Panc1 (cell line): ENCODE results near the gene RNF186. TPM values are rescaled to one million over a fixed set of nuclear protein-coding genes. Genes with fewer than 3 reads are reported as not detected.

Experiments
- ATAC-seq: fragments of 200-7000 bp; cut with Tn5 transposase; 2 replicates; pipeline ENCODE4 v1.9.1; 2020; ENCODE audit warnings: mild to moderate bottlenecking, moderate library complexity
- BruUV-seq: library from RNA; stranded (reverse); fragments of 400-500 nt; replicated peaks from 2 replicates; lab custom pipeline; 2021; lab: Mats Ljungman, UMichigan
- CTCF ChIA-PET: fragments of 300-600 bp; sonication (Branson Sonifier 250); formaldehyde crosslinking; loops from one replicate; lab custom pipeline; 2022; ENCODE audit warnings: antibody characterized with exemption; lab: Charles Lee
- POLR2A ChIA-PET: fragments of 300-600 bp; sonication (Branson Sonifier 250); formaldehyde crosslinking; loops from one replicate; lab custom pipeline; 2022; ENCODE audit warnings: antibody characterized with exemption; lab: Charles Lee
- DNase-seq: peaks from one replicate; pipeline ENCODE4 v3.0.0-alpha.2; 2010; ENCODE audit warnings: low read depth, low spot score
- H3K27ac ChIP-seq: 2 replicates; pipeline ENCODE4 v1.5.1; 2011; ENCODE audit warnings: mild to moderate bottlenecking, low read length, inconsistent platforms
- H3K27me3 ChIP-seq: fragments of 200-500 bp; sonication (Bioruptor generic); 2 replicates; pipeline ENCODE4 v1.6.0; 2014; ENCODE audit warnings: low read length, inconsistent platforms; ENCODE audit not compliant: control insufficient read depth, insufficient read depth
- H3K36me3 ChIP-seq: fragments of 200-500 bp; sonication (Bioruptor generic); 2 replicates; pipeline ENCODE4 v1.5.1; 2014; ENCODE audit warnings: inconsistent platforms, mild to moderate bottlenecking, low read length, moderate library complexity; ENCODE audit not compliant: control insufficient read depth, insufficient read depth
- H3K4me1 ChIP-seq: 2 replicates; pipeline ENCODE4 v1.5.1; 2011; ENCODE audit warnings: inconsistent platforms, mild to moderate bottlenecking, low read length, moderate library complexity; ENCODE audit not compliant: control insufficient read depth, insufficient read depth
- H3K4me3 ChIP-seq, 2 experiments: 2 replicates each; pipeline ENCODE4 v1.5.1; 2011 to 2012; ENCODE audit warnings: low read depth in 2 of 2, low read length in 2 of 2, mild to moderate bottlenecking in 2 of 2, inconsistent platforms in 1 of 2, moderate library complexity in 1 of 2
- H3K9me3 ChIP-seq: fragments of 200-500 bp; sonication (Bioruptor generic); 2 replicates; pipeline ENCODE4 v1.5.1; 2014; ENCODE audit warnings: low read depth, mild to moderate bottlenecking, inconsistent platforms, low read length, moderate library complexity; ENCODE audit not compliant: control insufficient read depth, insufficient read depth
- POLR2AphosphoS5 ChIP-seq: IDR thresholded peaks from 2 replicates; pipeline ENCODE4 v1.6.1; 2012; ENCODE audit warnings: mild to moderate bottlenecking, low read depth, low read length, moderate library complexity
- SIN3A ChIP-seq: IDR thresholded peaks from 2 replicates; pipeline ENCODE4 v1.6.1; 2012; ENCODE audit warnings: low read depth, mild to moderate bottlenecking, low read length, moderate library complexity, borderline replicate concordance; ENCODE audit not compliant: insufficient read depth
- TCF7L2 ChIP-seq: IDR thresholded peaks from 2 replicates; pipeline ENCODE4 v1.6.1; 2011; ENCODE audit warnings: mild to moderate bottlenecking, low read depth, low read length, inconsistent platforms
- in situ Hi-C: cut with HindIII; loops from 2 replicates; pipeline ENCODE4 v1.10.0; 2016; ENCODE audit warnings: low sequenced_read_pairs, low pct_unique_long_range_greater_than_20kb
- intact Hi-C: fragments of 100-400 bp; cut with micrococcal nuclease; formaldehyde crosslinking; loops from one replicate; pipeline ENCODE4 v1.10.0; 2022; ENCODE audit not compliant: unreplicated experiment
- total RNA-seq: library from RNA; stranded (reverse); gene quantifications from one replicate; pipeline ENCODE4 v1.2.1, GENCODE V29; 2021; ENCODE audit not compliant: unreplicated experiment
- TF ChIP-seq, protein P1 (sequence below), 2 experiments: IDR thresholded peaks; 2 replicates each; pipeline ENCODE4 v1.6.1; 2011 to 2012; ENCODE audit warnings: low read depth in 2 of 2, control low read depth in 1 of 2, low read length in 1 of 2, mild to moderate bottlenecking in 1 of 2, moderate library complexity in 1 of 2; ENCODE audit not compliant: insufficient read depth in 1 of 2
- TF ChIP-seq, protein P2 (sequence below): fragments of 450-650 bp; IDR thresholded peaks from 2 replicates; pipeline ENCODE4 v1.5.1; 2017; ENCODE audit warnings: mild to moderate bottlenecking

Gene RNF186
- total RNA-seq, 1 experiment from 2014 or later: not detected

DNA sequence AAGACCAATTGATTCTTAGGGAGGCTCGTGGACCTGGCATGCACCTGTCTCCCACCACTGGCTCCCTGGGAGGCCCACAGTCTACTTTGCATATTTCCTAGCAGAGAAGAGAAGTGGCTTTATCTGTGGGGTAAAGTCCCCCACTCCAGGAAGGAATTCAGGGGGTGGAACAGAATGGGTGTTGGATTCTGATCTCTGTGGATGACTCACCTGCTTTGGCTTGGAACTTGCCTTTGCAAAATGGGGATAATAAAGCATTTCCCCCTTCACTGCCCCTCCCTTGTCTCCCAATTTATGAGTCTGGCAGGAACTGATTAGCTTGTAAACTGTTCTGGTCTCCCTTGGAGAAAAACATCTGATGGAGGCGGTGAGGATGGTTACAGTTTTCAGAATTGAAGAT lies 46.0 kb upstream of the RNF186 start:
- intact Hi-C loops (no loop called here), in situ Hi-C loops (no loop called here)
- POLR2A ChIA-PET: no interaction called here
- no peak for DNase-seq
- Histone ChIP-seq H3K9me3 (peaks cover 3% of the 10 kb centered on the region; the same call in 1 of the 2 replicates), H3K4me3 (no peak overlapping the region), H3K27ac (no peak overlapping the region), H3K36me3 (no peaks in the 10 kb centered on the region), H3K4me1 (no peaks in the 10 kb centered on the region), H3K27me3 (peaks cover 2% of the 10 kb centered on the region; the same call in 1 of the 2 replicates)
- CTCF ChIA-PET: no interaction called here
- no peak for TF ChIP-seq POLR2AphosphoS5
- TF ChIP-seq, protein P1, sequence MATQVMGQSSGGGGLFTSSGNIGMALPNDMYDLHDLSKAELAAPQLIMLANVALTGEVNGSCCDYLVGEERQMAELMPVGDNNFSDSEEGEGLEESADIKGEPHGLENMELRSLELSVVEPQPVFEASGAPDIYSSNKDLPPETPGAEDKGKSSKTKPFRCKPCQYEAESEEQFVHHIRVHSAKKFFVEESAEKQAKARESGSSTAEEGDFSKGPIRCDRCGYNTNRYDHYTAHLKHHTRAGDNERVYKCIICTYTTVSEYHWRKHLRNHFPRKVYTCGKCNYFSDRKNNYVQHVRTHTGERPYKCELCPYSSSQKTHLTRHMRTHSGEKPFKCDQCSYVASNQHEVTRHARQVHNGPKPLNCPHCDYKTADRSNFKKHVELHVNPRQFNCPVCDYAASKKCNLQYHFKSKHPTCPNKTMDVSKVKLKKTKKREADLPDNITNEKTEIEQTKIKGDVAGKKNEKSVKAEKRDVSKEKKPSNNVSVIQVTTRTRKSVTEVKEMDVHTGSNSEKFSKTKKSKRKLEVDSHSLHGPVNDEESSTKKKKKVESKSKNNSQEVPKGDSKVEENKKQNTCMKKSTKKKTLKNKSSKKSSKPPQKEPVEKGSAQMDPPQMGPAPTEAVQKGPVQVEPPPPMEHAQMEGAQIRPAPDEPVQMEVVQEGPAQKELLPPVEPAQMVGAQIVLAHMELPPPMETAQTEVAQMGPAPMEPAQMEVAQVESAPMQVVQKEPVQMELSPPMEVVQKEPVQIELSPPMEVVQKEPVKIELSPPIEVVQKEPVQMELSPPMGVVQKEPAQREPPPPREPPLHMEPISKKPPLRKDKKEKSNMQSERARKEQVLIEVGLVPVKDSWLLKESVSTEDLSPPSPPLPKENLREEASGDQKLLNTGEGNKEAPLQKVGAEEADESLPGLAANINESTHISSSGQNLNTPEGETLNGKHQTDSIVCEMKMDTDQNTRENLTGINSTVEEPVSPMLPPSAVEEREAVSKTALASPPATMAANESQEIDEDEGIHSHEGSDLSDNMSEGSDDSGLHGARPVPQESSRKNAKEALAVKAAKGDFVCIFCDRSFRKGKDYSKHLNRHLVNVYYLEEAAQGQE (IDR thresholded peaks at IDR 0.05; ENCODE audit: insufficient read depth in 1 of 2, low read depth in 2 of 2, low read length in 1 of 2): no peak
- no peak for TF ChIP-seq SIN3A
- TF ChIP-seq, protein P2, sequence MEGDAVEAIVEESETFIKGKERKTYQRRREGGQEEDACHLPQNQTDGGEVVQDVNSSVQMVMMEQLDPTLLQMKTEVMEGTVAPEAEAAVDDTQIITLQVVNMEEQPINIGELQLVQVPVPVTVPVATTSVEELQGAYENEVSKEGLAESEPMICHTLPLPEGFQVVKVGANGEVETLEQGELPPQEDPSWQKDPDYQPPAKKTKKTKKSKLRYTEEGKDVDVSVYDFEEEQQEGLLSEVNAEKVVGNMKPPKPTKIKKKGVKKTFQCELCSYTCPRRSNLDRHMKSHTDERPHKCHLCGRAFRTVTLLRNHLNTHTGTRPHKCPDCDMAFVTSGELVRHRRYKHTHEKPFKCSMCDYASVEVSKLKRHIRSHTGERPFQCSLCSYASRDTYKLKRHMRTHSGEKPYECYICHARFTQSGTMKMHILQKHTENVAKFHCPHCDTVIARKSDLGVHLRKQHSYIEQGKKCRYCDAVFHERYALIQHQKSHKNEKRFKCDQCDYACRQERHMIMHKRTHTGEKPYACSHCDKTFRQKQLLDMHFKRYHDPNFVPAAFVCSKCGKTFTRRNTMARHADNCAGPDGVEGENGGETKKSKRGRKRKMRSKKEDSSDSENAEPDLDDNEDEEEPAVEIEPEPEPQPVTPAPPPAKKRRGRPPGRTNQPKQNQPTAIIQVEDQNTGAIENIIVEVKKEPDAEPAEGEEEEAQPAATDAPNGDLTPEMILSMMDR: no peak
- no peak for TF ChIP-seq TCF7L2
- no peak for ATAC-seq
- BruUV-seq: no TSS peak

DNA sequence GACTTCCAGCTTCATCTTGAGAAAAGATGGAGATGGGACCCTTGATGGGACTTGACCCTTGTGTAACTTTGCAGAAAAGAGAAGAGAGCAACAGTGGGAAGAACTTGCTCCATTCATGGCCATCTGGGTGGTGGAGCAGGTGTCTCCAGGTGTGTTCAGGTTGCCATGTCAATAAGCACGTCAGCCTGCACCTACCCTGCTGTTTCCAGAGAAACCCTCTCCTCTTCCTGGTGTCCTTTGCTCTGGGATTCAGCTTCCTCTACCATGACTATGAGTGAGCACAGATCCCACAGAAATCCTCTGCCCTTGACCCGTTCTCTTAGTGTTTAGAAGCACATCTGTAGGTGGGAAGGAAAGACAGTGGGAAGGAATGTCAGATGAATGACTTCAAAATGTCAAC lies 45.3 kb upstream of the RNF186 start:
- DNase-seq (no peak), ATAC-seq (no peak)
- Histone ChIP-seq H3K4me3 (no peak overlapping the region), H3K4me1 (no peaks in the 10 kb centered on the region), H3K27ac (no peak overlapping the region), H3K27me3 (no peaks in the 10 kb centered on the region), H3K36me3 (no peaks in the 10 kb centered on the region), H3K9me3 (peaks cover 3% of the 10 kb centered on the region; the same call in 1 of the 2 replicates)
- no TSS peak for BruUV-seq
- TF ChIP-seq, protein P1 (IDR thresholded peaks at IDR 0.05; ENCODE audit: insufficient read depth in 1 of 2, low read depth in 2 of 2, low read length in 1 of 2): no peak
- TF ChIP-seq, protein P2: no peak
- no peak for TF ChIP-seq TCF7L2
- TF ChIP-seq POLR2AphosphoS5: no peak
- no peak for TF ChIP-seq SIN3A
- in situ Hi-C loops: no loop called here
- ChIA-PET POLR2A (no interaction called here), CTCF (no interaction called here)
- intact Hi-C loops: no loop called here
